Measurements from ENCODE around the gene PLBD2.
"Not testable (repeated sequence)": the region's sequence is repeated elsewhere in the genome, so short reads cannot be mapped to it uniquely, and the experiment has no call there.

The PLBD2 gene

DNA sequence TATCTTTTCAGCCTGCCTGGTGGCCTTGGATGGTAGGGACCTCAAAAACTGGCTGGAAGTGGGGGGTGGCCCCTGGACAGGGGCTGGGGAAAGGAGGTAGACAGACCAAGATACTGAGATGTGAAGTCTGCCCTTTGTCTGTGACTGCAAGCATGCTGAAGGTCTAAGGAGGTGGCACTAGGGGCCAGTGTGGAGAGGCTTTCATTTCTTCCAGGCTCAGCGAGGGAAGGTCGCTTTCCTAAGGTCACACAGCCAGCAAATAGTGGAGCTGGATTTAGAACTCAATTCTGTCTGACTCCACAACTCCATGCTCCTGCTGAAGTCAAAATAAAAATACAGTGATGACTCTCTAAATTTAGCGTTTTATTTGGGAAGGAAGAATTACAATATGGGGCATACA lies 11.3 kb upstream of the PLBD2 start:
- no peak overlapping the region for H3K27ac ChIP-seq (ENCODE audit: low read depth, low read length)
- TF ChIP-seq EZH2phosphoT487 (conservative IDR thresholded peaks at IDR 0.05; ENCODE audit: low read length) = no peak
- H3K9me2 ChIP-seq (replicated peaks; ENCODE audit: insufficient read depth, low read length) = no peaks in the 10 kb centered on the region
- H4K20me1 ChIP-seq (ENCODE audit: low read depth, low read length) = no peaks in the 10 kb centered on the region
- no peaks in the 10 kb centered on the region for H3K36me3 ChIP-seq (ENCODE audit: low read length)
- no peak overlapping the region for H2AFZ ChIP-seq (ENCODE audit: low read depth, low read length, severe bottlenecking)
- H3K4me2 ChIP-seq (ENCODE audit: low read depth, low read length, poor library complexity, severe bottlenecking) = no peak overlapping the region
- no peak overlapping the region for H3K9ac ChIP-seq (ENCODE audit: low read length)
- H3K79me2 ChIP-seq (ENCODE audit: insufficient read depth, low read length) = no peaks in the 10 kb centered on the region
- H3F3A ChIP-seq (ENCODE audit: insufficient read depth) = no peaks in the 10 kb centered on the region
- H3K9me3 ChIP-seq (ENCODE audit: insufficient read depth, low read length) = no peaks in the 10 kb centered on the region
- H3K27me3 ChIP-seq (ENCODE audit: low read length) = no peaks in the 10 kb centered on the region
- H3K4me3 ChIP-seq (ENCODE audit: insufficient read depth, low read length, poor library complexity, severe bottlenecking) = no peak overlapping the region

DNA sequence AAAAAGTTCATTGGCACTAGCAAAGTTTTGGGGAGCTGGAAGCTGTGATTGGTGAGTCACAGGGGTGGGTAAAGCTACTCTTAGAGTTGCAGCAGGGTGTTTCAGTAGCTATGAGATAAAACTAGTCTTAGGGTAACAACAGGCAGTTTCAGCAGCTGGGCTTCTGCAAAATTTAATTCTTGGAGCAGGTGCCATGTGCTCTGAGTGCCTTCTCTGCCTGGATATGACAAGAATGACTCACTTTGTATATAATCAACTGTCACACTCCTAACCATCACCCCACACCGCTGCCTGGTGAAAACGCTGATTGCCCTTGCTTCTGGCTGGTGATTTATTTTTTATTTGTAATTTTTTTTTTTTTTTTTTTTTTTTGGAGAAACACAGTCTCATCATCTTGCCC lies 10.5 kb upstream of the PLBD2 start:
- Histone ChIP-seq H3K9me2 (replicated peaks; ENCODE audit: insufficient read depth, low read length) (no peaks in the 10 kb centered on the region), H2AFZ (ENCODE audit: low read depth, low read length, severe bottlenecking) (no peak overlapping the region), H4K20me1 (ENCODE audit: low read depth, low read length) (no peaks in the 10 kb centered on the region), H3K9ac (ENCODE audit: low read length) (no peak overlapping the region), H3K9me3 (ENCODE audit: insufficient read depth, low read length) (no peaks in the 10 kb centered on the region), H3K27ac (ENCODE audit: low read depth, low read length) (no peak overlapping the region), H3F3A (ENCODE audit: insufficient read depth) (no peaks in the 10 kb centered on the region), H3K27me3 (ENCODE audit: low read length) (no peaks in the 10 kb centered on the region), H3K4me3 (ENCODE audit: insufficient read depth, low read length, poor library complexity, severe bottlenecking) (no peak overlapping the region), H3K36me3 (ENCODE audit: low read length) (no peaks in the 10 kb centered on the region), H3K79me2 (ENCODE audit: insufficient read depth, low read length) (no peaks in the 10 kb centered on the region), H3K4me2 (ENCODE audit: low read depth, low read length, poor library complexity, severe bottlenecking) (no peak overlapping the region)
- TF ChIP-seq, protein P1, sequence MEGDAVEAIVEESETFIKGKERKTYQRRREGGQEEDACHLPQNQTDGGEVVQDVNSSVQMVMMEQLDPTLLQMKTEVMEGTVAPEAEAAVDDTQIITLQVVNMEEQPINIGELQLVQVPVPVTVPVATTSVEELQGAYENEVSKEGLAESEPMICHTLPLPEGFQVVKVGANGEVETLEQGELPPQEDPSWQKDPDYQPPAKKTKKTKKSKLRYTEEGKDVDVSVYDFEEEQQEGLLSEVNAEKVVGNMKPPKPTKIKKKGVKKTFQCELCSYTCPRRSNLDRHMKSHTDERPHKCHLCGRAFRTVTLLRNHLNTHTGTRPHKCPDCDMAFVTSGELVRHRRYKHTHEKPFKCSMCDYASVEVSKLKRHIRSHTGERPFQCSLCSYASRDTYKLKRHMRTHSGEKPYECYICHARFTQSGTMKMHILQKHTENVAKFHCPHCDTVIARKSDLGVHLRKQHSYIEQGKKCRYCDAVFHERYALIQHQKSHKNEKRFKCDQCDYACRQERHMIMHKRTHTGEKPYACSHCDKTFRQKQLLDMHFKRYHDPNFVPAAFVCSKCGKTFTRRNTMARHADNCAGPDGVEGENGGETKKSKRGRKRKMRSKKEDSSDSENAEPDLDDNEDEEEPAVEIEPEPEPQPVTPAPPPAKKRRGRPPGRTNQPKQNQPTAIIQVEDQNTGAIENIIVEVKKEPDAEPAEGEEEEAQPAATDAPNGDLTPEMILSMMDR (IDR thresholded peaks at IDR 0.05; ENCODE audit: insufficient read depth, low read length, poor library complexity, severe bottlenecking) = no peak
- TF ChIP-seq EZH2phosphoT487 (conservative IDR thresholded peaks at IDR 0.05; ENCODE audit: low read length) = no peak

DNA sequence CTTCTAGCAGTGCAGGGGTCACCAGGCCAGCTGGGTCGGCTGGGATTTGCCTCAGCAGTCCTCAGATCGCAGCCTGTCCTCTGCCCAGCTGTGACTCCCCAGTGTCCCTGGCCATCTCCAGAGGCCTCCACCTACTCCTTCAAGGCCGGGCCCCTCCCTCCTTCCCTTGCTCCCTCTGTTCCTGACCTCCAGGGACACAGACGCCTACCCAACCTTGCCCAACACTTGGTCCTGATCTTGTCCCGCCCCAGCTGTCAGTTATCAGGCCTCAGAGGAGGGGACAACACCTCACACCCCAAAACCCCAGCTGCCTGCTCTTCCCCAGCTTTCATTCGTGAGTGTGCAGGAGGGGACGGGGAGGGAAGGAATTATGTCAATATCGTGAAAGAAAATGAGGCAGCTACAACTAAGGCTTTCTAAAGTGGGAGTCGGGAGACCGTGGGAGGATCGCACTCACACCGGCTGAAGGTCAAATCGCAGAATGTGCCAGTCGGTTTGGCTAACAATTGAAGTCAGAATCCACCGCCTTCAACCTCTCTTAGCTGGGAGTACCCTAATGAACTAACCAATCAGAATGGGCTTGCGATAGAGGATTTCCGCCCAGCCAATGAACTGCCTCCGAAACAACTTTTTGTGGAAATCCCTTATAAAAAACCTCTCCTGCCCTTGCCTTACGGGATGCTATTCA lies 9.4 kb upstream of the PLBD2 start:
- no peaks in the 10 kb centered on the region for H3K9me3 ChIP-seq (ENCODE audit: insufficient read depth, low read length)
- no peak overlapping the region for H3K27ac ChIP-seq (ENCODE audit: low read depth, low read length)
- no peaks in the 10 kb centered on the region for H3F3A ChIP-seq (ENCODE audit: insufficient read depth)
- no peaks in the 10 kb centered on the region for H4K20me1 ChIP-seq (ENCODE audit: low read depth, low read length)
- no peaks in the 10 kb centered on the region for H3K9me2 ChIP-seq (replicated peaks; ENCODE audit: insufficient read depth, low read length)
- H3K4me2 ChIP-seq (ENCODE audit: low read depth, low read length, poor library complexity, severe bottlenecking) = no peak overlapping the region
- H3K36me3 ChIP-seq (ENCODE audit: low read length) = no peaks in the 10 kb centered on the region
- H3K27me3 ChIP-seq (ENCODE audit: low read length) = no peaks in the 10 kb centered on the region
- TF ChIP-seq, protein P1 (IDR thresholded peaks at IDR 0.05; ENCODE audit: insufficient read depth, low read length, poor library complexity, severe bottlenecking) = no peak
- TF ChIP-seq EZH2phosphoT487 (conservative IDR thresholded peaks at IDR 0.05; ENCODE audit: low read length) = no peak
- H3K4me3 ChIP-seq (ENCODE audit: insufficient read depth, low read length, poor library complexity, severe bottlenecking) = no peak overlapping the region
- no peak overlapping the region for H3K9ac ChIP-seq (ENCODE audit: low read length)
- no peak overlapping the region for H2AFZ ChIP-seq (ENCODE audit: low read depth, low read length, severe bottlenecking)
- no peaks in the 10 kb centered on the region for H3K79me2 ChIP-seq (ENCODE audit: insufficient read depth, low read length)

DNA sequence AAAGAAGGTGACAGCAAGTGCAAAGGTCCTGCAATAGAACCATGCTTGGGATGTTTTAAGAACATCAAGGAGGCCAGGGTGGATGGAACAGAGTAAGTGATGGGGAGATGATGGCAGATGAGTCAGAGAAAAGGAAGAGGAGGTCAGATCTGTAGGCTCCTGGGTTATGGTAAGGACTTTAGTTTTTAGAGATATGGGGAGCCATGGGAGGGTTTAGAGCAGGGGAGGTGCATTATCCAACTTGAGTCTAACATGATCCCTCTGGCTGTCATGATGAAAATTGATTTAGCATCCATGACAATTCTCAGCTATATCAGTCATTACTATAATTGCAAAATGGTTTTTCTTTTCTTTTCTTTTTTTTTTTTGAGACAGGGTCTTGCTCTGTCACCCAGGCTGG lies 7.3 kb upstream of the PLBD2 start:
- no peaks in the 10 kb centered on the region for H3K27me3 ChIP-seq (ENCODE audit: low read length)
- H3K9me2 ChIP-seq (replicated peaks; ENCODE audit: insufficient read depth, low read length) = no peaks in the 10 kb centered on the region
- no peaks in the 10 kb centered on the region for H3K79me2 ChIP-seq (ENCODE audit: insufficient read depth, low read length)

DNA sequence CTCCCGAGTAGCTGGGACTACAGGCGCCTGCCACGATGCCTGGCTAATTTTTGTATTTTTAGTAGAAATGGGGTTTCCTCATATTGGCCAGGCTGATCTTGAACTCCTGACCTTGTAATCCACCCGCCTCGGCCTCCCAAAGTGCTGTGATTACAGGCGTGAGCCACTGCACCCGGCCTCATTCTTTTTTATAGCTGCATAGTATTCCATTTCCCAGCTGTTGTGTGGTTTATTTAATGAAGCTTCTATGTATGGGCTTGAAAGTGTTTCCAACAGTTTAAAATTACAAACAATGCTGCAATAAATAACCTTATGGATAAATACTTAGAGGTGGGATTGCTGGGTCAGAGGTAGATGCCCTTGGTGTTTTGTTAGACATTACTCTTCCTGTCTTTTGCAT lies 4.2 kb upstream of the PLBD2 start:
- H3K79me2 ChIP-seq (ENCODE audit: insufficient read depth, low read length); H3K27me3 ChIP-seq (ENCODE audit: low read length); H4K20me1 ChIP-seq (ENCODE audit: low read depth, low read length); H3K4me3 ChIP-seq (ENCODE audit: insufficient read depth, low read length, poor library complexity, severe bottlenecking); H2AFZ ChIP-seq (ENCODE audit: low read depth, low read length, severe bottlenecking); H3K9me3 ChIP-seq (ENCODE audit: insufficient read depth, low read length); H3K9me2 ChIP-seq (replicated peaks; ENCODE audit: insufficient read depth, low read length); H3K36me3 ChIP-seq (ENCODE audit: low read length); H3K4me2 ChIP-seq (ENCODE audit: low read depth, low read length, poor library complexity, severe bottlenecking); H3K27ac ChIP-seq (ENCODE audit: low read depth, low read length); H3K9ac ChIP-seq (ENCODE audit: low read length); H3F3A ChIP-seq (ENCODE audit: insufficient read depth): not testable (repeated sequence)

More for the DNA sequence above, 7.3 kb upstream of the PLBD2 start:
- TF ChIP-seq, protein P1 (IDR thresholded peaks at IDR 0.05; ENCODE audit: insufficient read depth, low read length, poor library complexity, severe bottlenecking) = no peak
- no peak overlapping the region for H3K4me3 ChIP-seq (ENCODE audit: insufficient read depth, low read length, poor library complexity, severe bottlenecking)
- no peaks in the 10 kb centered on the region for H3F3A ChIP-seq (ENCODE audit: insufficient read depth)
- H3K9ac ChIP-seq (ENCODE audit: low read length) = no peak overlapping the region
- no peak overlapping the region for H3K4me2 ChIP-seq (ENCODE audit: low read depth, low read length, poor library complexity, severe bottlenecking)
- no peak overlapping the region for H2AFZ ChIP-seq (ENCODE audit: low read depth, low read length, severe bottlenecking)
- H3K36me3 ChIP-seq (ENCODE audit: low read length) = no peaks in the 10 kb centered on the region
- no peak overlapping the region for H3K27ac ChIP-seq (ENCODE audit: low read depth, low read length)
- H3K9me3 ChIP-seq (ENCODE audit: insufficient read depth, low read length) = no peaks in the 10 kb centered on the region
- H4K20me1 ChIP-seq (ENCODE audit: low read depth, low read length) = no peaks in the 10 kb centered on the region
